KBM-7 (cell line): Measurements from ENCODE around the gene CERS6.
A peak's percentile ranks its signal among the peaks of the same experiment; 100 is the strongest.

ENCODE experiments used
- DNase-seq: peaks from one replicate; pipeline ENCODE4 v3.0.0-alpha.2; 2015
- in situ Hi-C: fragments of 300-500 bp; cut with MboI; formaldehyde crosslinking; loops from 2 replicates; pipeline ENCODE4 v1.14.3; 2020; ENCODE audit warnings: low sequenced_read_pairs, low pct_unique_long_range_greater_than_20kb, mixed read lengths

The CERS6 gene

GRCh38 chr2:168726375-168726774, 270.3 kb downstream of the CERS6 start:
- in situ Hi-C loops = no loop called here
- no peak for DNase-seq

GRCh38 chr2:168727904-168728470, 271.9 kb downstream of the CERS6 start:
- in situ Hi-C loops = no loop called here
- no peak for DNase-seq

- in situ Hi-C loops = no loop called here
- DNase-seq = no peak
These were observed 273.4 kb downstream of the CERS6 start for GRCh38 chr2:168729455-168729854.

- in situ Hi-C loops = no loop called here
- DNase-seq = no peak
These were observed 274.3 kb downstream of the CERS6 start for GRCh38 chr2:168730344-168730743.

- DNase-seq = no peak
- in situ Hi-C loops = no loop called here
These were observed 274.9 kb downstream of the CERS6 start for GRCh38 chr2:168731002-168731401.

- peak; percentile 54 for DNase-seq
These were observed 275.5 kb downstream of the CERS6 start for GRCh38 chr2:168731616-168732015.

GRCh38 chr2:168732100-168732499, 276.0 kb downstream of the CERS6 start:
- DNase-seq = no peak
- in situ Hi-C loops = no loop called here

More at GRCh38 chr2:168731616-168732015, 275.5 kb downstream of the CERS6 start:
- in situ Hi-C loops = no loop called here

- DNase-seq = no peak
- in situ Hi-C loops = no loop called here
These were observed 276.4 kb downstream of the CERS6 start for GRCh38 chr2:168732506-168732905.

GRCh38 chr2:168734199-168734760, 278.2 kb downstream of the CERS6 start:
- in situ Hi-C loops = no loop called here
- no peak for DNase-seq

- no peak for DNase-seq
- in situ Hi-C loops = no loop called here
These were observed 280.8 kb downstream of the CERS6 start for GRCh38 chr2:168736649-168737445.

GRCh38 chr2:168738062-168738461, 282.0 kb downstream of the CERS6 start:
- DNase-seq = no peak
- in situ Hi-C loops = no loop called here

GRCh38 chr2:168740360-168740759, 284.3 kb downstream of the CERS6 start:
- no peak for DNase-seq
- in situ Hi-C loops = no loop called here

GRCh38 chr2:168740788-168741187, 284.7 kb downstream of the CERS6 start:
- in situ Hi-C loops = no loop called here
- DNase-seq = no peak

- no peak for DNase-seq
- in situ Hi-C loops = no loop called here
These were observed 286.3 kb downstream of the CERS6 start for GRCh38 chr2:168742258-168742932.

GRCh38 chr2:168744844-168745243, 288.8 kb downstream of the CERS6 start:
- no peak for DNase-seq
- in situ Hi-C loops = no loop called here

- no peak for DNase-seq
These were observed 292.4 kb downstream of the CERS6 start for GRCh38 chr2:168748461-168748860.

GRCh38 chr2:168749297-168749696, 293.2 kb downstream of the CERS6 start:
- peak; percentile 19 for DNase-seq
- in situ Hi-C loops = no loop called here

More at GRCh38 chr2:168748461-168748860, 292.4 kb downstream of the CERS6 start:
- in situ Hi-C loops = no loop called here

- no peak for DNase-seq
These were observed 295.1 kb downstream of the CERS6 start for GRCh38 chr2:168751104-168751740.

GRCh38 chr2:168752361-168752760, 296.3 kb downstream of the CERS6 start:
- in situ Hi-C loops = no loop called here
- DNase-seq = no peak

More at GRCh38 chr2:168751104-168751740, 295.1 kb downstream of the CERS6 start:
- in situ Hi-C loops = no loop called here
